Glomerular visceral epithelial cell (primary cell): Measurements from ENCODE around the gene PISD.
"Not testable (repeated sequence)": the region's sequence is repeated elsewhere in the genome, so short reads cannot be mapped to it uniquely, and the experiment has no call there.

ENCODE experiments used
- DNase-seq: peaks from one replicate; pipeline ENCODE4 v3.0.0-alpha.2; 2016; ENCODE audit errors: extremely low spot score

The PISD gene

DNA sequence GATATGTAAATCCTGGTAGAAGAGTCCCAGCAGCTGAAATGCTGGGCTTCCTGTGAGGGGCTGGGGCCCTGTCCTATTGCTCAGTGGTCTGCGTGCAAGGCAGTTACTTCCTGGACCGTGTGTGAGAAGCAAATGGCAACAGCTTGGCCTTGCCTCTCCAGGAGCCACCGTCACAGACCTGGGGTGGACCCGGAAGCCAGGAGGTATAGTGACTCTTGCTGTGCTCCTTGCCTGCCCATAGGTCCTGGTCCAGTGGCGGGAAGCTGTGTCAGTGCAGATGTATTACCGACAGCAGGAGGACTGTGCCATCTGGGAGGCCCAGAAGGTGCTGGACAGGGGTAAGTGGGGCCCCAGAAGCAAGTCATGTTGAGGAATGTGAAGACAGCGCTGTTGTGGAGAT is 54.3 kb downstream of the PISD start:
- no peak for DNase-seq

DNA sequence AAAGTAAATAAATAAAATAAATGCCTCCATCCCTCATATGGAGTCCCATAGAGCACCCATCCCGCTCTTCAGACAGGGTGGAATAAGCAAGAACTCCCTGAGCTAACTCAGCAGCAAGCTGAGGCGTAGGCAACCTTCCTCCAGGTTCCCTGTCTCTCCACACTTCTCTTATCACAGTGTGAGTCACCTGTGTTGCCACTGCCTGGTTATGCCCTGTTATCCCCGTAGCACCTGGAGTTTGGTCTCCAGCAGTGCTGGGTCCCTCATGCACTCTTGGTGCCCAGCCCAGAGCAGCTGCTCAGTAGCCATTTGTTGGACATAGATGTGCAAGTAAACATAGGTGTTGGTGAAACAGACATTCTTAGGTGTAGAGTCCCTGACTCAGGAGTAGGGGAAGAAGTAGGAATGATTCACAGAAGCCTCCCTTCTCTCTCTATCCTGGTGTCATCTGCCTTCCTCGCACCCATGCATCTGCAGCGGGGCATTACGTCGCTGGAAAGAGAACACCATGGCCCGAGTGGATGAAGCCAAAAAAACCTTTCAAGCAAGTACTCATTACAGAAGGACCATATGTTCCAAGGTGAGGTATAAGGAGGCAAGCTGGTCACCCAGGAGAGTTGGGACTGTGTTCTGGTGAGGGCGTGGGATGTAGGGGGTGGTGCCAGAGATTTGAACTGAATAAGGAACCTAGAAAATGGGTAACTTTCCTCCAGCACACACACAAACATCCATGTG is 56.0 kb downstream of the PISD start:
- no peak for DNase-seq

DNA sequence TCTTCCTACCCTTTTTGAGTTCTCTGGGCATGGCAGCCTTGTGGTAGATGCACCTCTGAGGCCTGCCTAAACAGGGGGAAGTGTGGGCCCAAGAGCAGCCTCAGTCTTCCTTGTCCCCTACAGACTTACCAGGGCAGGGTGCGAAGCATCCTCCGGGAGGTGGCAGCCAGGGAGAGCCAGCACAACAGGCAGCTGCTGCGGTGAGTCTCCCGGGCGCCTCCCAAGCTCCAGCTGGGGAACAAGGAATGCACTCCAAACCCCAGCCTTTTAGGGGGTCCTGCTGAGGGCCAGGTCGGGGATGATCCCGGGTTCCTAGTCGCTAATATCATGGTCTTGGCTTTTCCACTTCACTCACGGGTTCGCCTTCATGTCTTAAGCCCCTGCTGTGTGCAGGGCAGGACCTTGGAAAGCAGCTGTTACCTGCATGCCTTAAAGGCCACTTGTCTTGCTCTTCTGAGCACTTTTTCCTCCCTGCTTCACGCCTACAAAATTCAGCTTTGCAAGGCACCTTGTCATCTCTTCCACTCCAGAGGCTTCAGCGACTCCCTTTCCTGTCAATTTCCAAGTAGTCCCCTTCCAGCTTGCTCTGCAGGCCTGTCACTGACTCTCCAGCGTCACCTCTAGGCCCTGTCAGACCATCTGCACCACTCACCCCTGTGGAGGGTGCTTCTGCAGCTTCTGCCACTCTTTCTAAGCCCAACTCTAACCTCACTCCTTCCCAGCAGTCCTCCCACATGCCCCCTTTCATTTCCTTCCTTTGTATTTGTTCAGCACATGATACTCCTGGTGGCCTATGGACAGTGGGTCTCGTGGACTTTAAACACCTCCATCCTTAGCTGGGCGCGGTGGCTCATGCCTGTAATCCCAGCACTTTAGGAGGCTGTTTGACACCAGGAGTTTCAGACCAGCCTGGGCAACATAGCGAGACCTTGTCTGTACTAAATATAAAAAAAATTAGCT is 57.0 kb downstream of the PISD start:
- DNase-seq = no peak

DNA sequence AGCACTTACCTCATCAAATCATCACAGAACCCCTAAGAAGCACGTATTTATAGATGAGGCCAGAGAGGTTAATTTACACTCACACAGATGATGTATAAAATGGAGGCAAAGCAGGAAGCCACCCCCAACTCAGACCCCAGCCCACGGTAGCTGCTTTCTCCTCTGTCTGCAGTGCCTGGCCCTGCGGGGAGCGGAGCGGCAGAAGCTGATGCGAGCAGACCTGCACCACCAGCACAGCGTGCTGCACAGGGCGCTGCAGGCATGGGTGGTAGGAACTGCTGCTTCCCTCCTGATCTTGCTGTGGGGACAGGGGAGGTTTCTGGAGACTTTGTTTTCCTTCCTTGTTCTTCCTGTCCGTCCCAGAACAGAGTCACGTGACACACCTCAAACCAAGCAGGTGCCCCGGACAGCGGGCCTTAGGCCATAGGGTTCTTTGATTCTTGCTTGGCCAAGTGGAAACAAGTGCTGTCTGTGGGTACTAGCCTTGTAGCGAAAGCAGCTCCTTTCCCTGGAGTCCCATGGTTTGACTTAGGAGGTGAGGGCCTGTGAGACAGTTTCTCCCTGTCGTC is 57.8 kb downstream of the PISD start:
- DNase-seq = no peak

DNA sequence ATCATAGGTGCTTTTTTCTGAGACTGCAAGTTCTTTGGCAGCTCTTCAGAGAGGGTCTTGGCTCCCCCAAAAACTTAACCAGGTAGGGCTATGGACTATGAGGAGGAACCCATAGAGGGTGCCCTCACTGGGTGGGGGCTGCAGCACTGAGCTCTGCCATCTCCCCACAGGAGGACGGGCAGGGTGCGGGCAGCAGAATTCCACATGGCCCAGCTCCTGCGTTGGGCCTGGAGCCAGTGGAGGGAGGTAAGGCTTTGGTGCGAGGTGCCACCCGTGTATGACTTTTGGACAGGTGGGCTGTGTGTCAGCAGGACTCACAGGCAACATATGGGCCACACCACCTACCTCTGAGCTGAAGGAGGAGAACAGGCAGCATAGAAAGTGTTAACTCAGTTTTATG is 58.4 kb downstream of the PISD start:
- no peak for DNase-seq

DNA sequence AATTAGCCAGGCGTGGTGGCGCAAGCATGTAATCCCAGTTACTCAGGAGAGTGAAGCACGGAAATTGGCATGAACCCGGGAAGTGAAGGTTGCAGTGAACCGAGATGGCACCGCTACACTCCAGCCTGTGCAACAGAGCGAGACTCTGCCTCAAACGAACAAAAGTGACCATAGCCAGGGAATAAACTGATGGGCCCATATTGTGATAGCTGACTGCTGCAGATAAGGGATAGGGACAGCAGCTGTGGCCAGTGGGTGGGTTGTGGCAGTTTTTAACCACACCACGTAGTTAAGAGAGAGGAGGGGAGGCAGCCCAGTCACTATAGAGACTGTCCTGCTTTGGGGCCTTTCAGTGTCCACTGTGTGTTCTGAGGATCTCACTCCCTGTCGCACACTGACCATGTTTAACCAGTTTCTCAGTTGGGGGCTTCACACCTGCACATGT is 58.9 kb downstream of the PISD start:
- peak; percentile 80 for DNase-seq

DNA sequence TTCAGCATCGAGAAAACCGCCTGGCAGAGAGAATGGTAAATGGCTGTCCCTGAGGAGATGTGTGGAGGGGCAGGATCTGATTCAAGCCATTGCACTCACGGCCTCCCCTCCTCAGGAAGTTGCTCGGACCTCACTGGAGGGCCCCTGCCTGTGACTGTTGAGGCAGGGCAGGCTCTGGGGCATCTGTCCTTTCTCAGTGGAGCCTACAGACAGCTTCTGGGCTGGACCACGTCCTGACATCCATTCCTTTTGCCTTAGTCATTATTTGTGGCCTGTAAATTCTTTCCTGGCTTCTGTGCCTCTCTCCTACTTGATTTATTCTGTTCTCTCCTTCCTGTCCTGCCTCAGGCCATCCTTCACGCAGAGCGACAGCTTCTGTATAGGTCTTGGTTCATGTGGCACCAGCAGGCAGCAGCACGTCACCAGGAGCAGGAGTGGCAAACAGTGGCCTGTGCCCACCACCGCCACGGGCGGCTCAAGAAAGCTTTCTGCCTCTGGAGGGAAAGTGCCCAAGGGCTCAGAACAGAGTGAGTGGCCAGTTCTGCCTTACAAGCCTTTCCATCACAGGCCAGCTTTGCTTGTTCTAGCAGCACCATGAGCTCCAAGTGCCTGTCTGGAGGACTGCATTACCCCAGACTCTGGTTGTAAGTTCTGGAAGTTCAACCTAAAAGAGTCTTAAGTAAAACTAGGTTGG is 59.6 kb downstream of the PISD start:
- peak; percentile 91 for DNase-seq

DNA sequence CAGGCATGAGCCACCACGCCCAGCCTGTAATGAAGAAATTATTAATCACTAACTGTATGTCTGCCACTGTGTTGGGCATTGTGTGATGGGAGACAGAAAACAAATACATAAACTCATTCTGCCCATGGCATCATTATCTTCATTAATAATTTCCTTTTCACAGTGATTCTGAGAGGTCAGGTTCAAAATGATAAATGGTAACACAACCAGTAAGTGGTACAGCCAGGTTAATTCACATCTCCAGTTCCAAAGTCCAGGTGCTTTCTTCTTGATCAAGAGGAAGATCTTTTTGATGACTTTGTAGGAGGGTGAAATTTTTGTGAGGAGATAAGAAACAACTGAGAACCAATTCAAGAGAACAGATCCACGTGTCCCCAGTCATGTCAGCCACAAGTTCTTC is 66.7 kb downstream of the PISD start:
- DNase-seq = no peak

DNA sequence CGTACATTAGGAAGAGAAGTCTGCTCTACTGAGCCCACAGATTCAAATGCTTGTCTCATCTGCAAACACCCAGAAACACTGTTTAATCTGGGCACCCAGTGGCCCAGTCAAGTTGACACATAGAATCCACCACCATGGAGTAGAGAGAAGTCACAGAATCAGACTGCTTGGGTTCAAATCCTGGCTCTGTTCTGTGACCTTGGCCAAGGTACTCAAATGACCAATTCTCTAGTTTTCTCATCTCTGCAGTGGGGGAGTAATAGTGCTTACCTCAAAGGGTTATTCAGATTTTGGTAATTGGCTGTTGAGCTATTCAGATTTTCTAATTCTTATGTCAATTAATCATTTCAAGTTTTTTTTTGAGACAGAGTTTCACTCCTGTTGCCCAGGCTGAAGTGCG is 71.9 kb downstream of the PISD start:
- not testable (repeated sequence) for DNase-seq

DNA sequence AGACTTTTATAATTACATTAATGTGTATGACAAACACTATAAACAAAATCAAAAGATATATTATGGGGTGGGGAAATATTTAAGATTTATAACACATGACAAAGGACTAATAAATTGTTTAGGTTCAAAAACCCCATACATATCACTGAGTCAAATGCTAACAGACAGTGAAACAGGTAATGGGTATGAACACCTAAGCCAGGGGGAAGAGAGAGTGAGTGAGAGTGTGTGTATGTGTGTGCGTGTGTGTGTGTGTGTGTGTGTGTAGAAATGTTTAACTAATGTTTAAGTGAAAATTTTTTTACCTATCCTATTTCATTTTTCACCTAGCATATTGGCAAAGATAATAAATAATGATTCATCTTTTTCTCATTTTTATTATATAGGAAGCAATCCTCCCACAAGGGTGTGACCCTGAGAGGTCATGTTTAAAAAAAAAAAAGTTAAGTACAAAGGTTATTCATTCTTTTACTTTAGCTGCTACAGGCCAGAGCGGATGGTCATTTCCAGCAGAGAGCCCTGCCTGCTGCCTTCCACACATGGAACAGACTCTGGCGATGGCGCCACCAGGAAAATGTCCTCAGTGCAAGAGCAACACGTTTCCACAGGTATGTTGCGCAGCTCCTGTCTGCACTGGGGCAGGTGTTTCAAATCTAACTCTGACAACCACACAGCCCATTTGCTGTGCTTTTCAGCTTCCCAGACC is 72.9 kb downstream of the PISD start:
- no peak for DNase-seq

DNA sequence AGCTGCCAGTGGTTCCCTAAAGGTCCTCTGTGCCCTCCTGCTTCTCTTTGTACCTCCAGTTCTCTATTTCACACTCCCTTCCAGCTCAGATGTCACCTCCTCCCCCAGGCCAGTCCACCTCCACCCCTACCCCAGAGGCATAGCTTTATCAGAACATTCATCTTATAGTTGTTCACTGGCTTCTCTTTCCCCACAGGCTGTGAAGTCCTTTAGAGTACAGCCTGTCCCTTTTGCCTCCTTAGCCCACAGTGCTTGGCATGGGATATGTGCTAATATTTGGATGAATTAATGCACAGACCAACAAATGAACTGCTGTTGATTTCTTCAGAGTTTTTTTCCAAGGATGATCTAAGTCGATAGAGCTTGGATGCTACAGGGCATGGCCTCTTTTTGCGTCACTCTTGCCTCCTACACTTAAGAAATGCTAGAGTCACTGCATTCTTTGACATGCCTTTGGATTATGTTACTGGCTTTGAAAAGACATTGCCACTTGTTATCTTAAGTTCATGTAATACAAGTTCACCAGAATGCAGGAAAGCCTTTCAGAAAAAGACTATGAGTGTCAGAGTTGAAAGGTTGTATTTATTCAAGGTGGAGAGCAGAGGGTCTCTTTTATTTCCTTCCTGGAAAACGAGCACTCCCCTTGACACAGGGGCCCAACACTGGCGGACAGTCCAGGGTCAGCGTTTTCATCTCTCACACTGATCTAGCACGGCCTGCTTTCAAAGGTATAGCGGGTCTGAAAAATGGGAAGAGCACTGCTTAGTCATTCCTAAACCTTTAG is 75.7 kb downstream of the PISD start:
- no peak for DNase-seq

DNA sequence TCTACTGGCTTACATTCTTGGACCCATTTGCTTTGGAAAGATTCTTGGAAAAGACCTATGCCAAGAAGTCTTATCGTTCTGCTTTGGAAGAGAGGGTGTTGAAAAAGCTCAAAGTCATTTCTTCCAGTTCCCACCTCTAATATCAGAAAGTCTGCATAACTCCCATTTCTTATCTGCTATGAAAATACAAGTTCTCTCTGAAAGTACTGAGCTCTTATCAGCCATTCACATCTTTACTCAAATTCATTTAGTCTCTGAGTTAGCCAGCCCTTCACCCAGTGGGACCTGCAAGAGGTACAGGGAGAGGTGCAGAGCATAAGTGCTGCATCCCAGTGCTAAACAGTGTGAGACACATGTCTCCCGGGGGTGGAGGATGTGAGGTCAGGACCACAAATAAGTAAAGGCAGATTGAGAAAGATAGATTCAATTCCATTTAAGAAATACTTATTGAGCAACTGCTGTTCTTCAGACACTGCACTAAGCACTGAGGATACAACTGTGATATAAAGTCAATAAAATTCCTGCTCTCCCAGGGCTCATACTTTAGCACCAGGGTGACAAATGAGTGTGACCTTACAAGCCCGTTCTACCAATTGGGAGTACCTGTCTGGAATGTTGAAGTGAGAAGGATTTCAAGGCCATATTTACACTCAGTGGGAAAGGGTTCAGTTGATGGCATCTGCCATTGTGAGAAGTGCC is 76.7 kb downstream of the PISD start:
- DNase-seq = no peak

DNA sequence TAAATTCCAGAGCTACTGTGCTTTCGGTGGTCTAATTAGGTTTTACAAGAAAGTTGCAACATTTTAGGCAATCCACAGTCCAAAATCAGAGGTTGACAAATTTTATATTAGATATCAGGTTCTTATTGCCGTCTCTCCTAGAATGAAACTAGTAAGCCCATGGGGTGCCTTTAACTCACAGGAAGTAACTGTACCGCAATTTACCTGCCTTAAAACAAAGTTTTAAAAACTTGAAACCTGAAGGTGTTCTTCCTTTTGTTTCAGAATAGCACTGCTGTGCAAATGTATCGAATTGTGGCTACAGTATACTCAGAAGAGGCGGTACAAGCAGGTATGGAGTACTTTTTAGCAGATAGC is 77.2 kb downstream of the PISD start:
- no peak for DNase-seq

DNA sequence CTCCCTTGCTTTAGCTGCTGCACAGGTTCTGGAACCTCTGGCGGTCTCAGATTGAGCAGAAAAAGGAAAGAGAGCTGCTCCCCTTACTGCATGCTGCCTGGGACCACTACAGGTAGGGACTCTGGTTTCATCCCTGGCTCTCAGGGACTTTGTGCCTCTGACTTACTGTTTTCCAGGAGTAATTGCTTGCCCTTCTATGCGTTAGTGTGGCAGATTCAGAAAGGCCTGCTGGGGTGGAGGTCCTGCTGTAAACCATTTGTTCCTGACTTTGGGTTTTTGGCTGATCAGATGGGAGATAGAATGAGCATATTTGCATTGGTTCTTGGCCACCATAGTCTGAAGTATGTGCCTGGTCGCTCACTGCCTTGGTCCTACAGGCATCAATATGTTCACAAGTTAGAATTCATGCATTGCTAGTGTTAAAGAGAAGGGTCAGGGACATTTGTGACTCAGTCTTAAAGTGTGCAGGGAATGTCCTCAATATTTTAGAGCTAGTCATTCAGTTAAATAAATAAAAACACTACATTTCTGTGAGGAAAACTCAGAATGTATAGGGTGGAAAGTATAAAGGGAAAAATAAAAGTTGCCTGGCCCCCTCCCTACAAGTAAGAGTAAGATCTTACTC is 78.0 kb downstream of the PISD start:
- DNase-seq = no peak

DNA sequence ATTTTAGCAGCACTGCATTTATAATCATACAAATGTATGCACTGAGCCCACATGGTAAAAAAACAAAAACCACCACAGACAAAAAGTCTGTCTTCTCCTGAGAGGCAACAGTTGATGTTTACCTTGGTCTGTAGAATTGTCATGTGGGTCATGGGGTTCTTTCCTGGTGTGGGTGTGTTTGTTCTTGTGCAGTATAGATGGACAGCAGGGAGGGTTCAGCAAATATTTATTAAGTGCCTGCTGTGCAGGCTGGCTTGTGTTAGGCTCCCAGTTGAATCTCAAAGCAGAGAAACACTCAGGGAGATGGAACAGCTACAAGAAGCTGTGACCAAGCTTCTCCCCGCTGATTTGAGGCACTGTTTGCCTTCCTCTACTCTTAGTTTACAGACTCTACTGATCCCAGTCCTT is 82.2 kb downstream of the PISD start:
- no peak for DNase-seq

DNA sequence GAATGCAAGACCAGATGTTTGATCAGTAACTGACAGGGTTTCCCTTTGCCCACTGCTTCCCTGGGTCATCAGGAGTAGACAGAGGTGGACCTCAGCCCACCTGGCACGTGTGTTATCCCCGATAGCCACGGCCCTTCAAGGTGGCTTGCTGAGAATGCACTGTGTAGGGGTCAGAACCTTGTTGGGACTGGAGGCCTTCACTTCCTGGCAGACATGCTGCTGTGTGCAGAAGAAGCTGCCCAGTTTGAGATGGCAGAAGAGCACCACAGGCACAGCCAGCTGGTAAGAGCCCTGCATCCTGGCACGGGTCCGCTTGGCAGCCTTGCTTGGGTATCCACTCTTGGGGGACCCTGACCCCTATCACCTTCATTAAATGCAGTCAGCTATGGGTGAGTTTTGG is 83.8 kb downstream of the PISD start:
- DNase-seq = no peak

DNA sequence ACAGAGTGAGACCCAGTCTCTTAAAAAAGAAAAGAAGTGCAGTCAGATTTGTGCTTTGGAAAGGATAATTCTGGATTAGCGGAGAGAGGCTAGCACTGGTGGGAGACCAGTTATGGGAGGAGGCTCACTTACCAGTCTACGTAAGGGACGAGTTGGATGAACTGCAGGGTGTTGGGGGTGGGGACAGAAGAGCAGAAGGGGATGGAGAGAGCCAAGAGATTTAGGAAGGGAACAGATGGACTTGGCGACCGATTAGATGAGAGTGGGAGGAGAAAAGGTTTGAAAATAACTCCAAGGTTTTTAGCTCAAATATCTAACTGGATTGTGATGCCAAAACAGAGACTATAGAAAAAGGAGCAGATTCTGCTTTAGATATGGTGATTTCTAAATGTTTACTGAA is 84.3 kb downstream of the PISD start:
- DNase-seq = no peak

DNA sequence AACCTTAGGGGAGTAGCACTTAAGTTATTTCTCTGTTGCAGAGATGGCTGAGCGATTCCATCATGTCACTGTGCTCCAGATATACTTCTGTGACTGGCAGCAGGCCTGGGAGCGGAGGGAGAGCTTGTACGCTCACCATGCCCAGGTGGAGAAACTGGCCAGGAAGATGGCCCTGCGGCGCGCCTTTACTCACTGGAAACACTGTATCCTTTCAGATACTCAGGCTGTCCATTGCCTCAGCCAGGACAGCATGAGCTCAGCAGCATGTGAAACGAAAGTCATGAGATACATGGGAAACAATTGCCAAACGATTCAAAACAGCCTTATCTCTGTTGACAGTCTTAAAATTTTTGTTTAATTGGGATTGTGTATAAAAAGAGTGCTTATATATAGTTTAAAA is 86.8 kb downstream of the PISD start:
- no peak for DNase-seq

DNA sequence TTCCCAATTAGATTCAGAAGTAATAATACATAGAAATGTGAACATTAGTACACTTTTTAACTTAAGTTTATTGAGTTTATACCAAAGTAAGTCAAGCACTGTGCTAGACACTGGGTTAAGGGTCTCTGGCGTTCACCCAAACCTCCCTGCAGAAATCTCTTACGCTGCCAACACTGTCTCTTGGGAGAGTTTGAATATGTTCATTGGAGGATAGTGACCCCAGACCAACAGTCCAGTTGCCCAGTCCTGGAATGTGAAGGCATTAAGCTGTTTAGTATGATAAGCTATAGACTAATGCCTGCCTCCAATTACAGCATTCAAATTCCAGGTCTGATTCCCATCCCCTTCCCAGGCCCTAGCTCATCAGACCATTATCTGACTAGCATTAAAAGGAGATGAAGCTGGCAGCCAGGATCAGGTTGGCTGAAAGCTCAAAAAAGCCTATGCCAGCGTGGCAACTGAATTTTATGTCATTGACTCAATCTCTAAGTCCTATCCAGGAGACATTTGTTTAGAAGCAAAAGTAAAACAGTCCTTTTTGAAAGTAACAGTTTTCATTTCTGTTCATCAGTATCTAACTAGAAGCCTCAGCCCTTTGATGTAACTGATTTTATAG is 87.9 kb downstream of the PISD start:
- no peak for DNase-seq
